H1 (cell line): ENCODE results near the gene COL16A1. TPM values are rescaled to one million over a fixed set of nuclear protein-coding genes. Genes with fewer than 3 reads are reported as not detected.

ENCODE experiments used
- CTCF ChIA-PET: fragments of 300-600 bp; sonication (Branson Sonifier 250); formaldehyde crosslinking; loops from one replicate; lab custom pipeline; 2021; ENCODE audit not compliant: partially characterized antibody; lab: Charles Lee
- POLR2A ChIA-PET: fragments of 300-600 bp; sonication (Branson Sonifier 250); formaldehyde crosslinking; loops from one replicate; lab custom pipeline; 2021; ENCODE audit warnings: inconsistent platforms; ENCODE audit not compliant: partially characterized antibody; lab: Charles Lee
- DNase-seq, 2 experiments: peaks; one replicate each; pipeline versions ENCODE4 v3.0.0 to v3.0.0-alpha.2; 2010 to 2022; ENCODE audit warnings: low spot score in 2 of 2, low read depth in 1 of 2, mixed read lengths in 1 of 2
- FAIRE-seq: peaks from 2 replicates; lab custom pipeline; 2011; peaks lifted over from hg19 to GRCh38; lab: Jason Lieb, UNC
- H2AFZ ChIP-seq: 2 replicates; pipeline ENCODE4 v1.8.1; 2012; ENCODE audit warnings: low read length, inconsistent platforms
- H2AK5ac ChIP-seq: 2 replicates; pipeline ENCODE4 v1.6.1; 2013; ENCODE audit warnings: low read depth, low read length
- H2BK120ac ChIP-seq: replicated peaks from 2 replicates; pipeline ENCODE3; 2013; ENCODE audit warnings: low read depth, low read length, inconsistent platforms
- H2BK12ac ChIP-seq: 2 replicates; pipeline ENCODE4 v1.6.1; 2013; ENCODE audit warnings: low read depth, low read length
- H2BK15ac ChIP-seq: 2 replicates; pipeline ENCODE4 v1.6.1; 2013; ENCODE audit warnings: low read length
- H2BK20ac ChIP-seq: 2 replicates; pipeline ENCODE4 v1.6.1; 2013; ENCODE audit warnings: low read length
- H2BK5ac ChIP-seq: 2 replicates; pipeline ENCODE4 v1.6.1; 2013; ENCODE audit warnings: low read depth, low read length
- H3K14ac ChIP-seq: 2 replicates; pipeline ENCODE4 v1.6.1; 2013; ENCODE audit warnings: inconsistent platforms; ENCODE audit not compliant: insufficient read length
- H3K18ac ChIP-seq: 2 replicates; pipeline ENCODE4 v1.6.1; 2013; ENCODE audit warnings: low read length; ENCODE audit errors: extremely low read depth
- H3K23ac ChIP-seq: 2 replicates; pipeline ENCODE4 v1.6.1; 2013; ENCODE audit warnings: inconsistent platforms; ENCODE audit not compliant: insufficient read length
- H3K23me2 ChIP-seq: 2 replicates; pipeline ENCODE4 v1.6.1; 2013; ENCODE audit warnings: low read depth, low read length
- H3K27ac ChIP-seq: 2 replicates; pipeline ENCODE4 v1.6.1; 2011; ENCODE audit warnings: low read depth, low read length, inconsistent platforms
- H3K27me3 ChIP-seq, 4 experiments: replicated peaks in 1 of 4; 1 replicate in 1 of 4; 2 replicates in 3 of 4; pipeline versions ENCODE4 v1.6.1 to v1.8.1; 2011 to 2013; ENCODE audit warnings: low read length in 3 of 4, mild to moderate bottlenecking in 3 of 4, inconsistent platforms in 2 of 4, mixed read lengths in 2 of 4, moderate library complexity in 1 of 4; ENCODE audit not compliant: control insufficient read depth in 3 of 4, insufficient read depth in 3 of 4; ENCODE audit errors: extremely low read depth in 1 of 4
- H3K36me3 ChIP-seq, 4 experiments: 2 replicates each; pipeline versions ENCODE4 v1.6.1 to v1.8.1; 2011 to 2013; ENCODE audit warnings: mild to moderate bottlenecking in 4 of 4, low read length in 3 of 4, moderate library complexity in 2 of 4, control low read depth in 1 of 4, inconsistent platforms in 1 of 4; ENCODE audit not compliant: insufficient read depth in 4 of 4, control insufficient read depth in 2 of 4
- H3K4ac ChIP-seq: replicated peaks from 2 replicates; pipeline ENCODE3; 2013; ENCODE audit warnings: low read length, low read depth, mixed read lengths, inconsistent platforms; ENCODE audit not compliant: insufficient read length
- H3K4me1 ChIP-seq, 4 experiments: replicated peaks in 1 of 4; 1 replicate in 1 of 4; 2 replicates in 3 of 4; pipeline versions ENCODE4 v1.6.1 to v1.8.1; 2011 to 2013; ENCODE audit warnings: low read length in 3 of 4, inconsistent platforms in 2 of 4, mixed read lengths in 1 of 4; ENCODE audit not compliant: insufficient read depth in 4 of 4, control insufficient read depth in 3 of 4
- H3K4me2 ChIP-seq, 2 experiments: 2 replicates each; pipeline versions ENCODE4 v1.6.1 to v1.8.1; 2011 to 2013; ENCODE audit warnings: low read depth in 2 of 2, low read length in 2 of 2, control low read depth in 1 of 2, inconsistent platforms in 1 of 2, mild to moderate bottlenecking in 1 of 2; ENCODE audit not compliant: insufficient read depth in 1 of 2
- H3K4me3 ChIP-seq, 4 experiments: fragments of 200-600, 300-600 bp in 1 of 4; sonication (generic), shearing (Covaris generic), sonication (Bioruptor Twin) in 1 of 4; 2 replicates each; pipeline versions ENCODE4 v1.5.1 to v1.8.1; 2011 to 2016; ENCODE audit warnings: low read length in 4 of 4, low read depth in 3 of 4, control low read depth in 2 of 4, inconsistent platforms in 2 of 4, mild to moderate bottlenecking in 2 of 4, mixed read lengths in 1 of 4, moderate library complexity in 1 of 4; ENCODE audit not compliant: insufficient read depth in 2 of 4; ENCODE audit errors: extremely low read depth in 1 of 4
- H3K56ac ChIP-seq: replicated peaks from 2 replicates; pipeline ENCODE3; 2013; ENCODE audit warnings: low read depth, mild to moderate bottlenecking, mixed read lengths, low read length, inconsistent platforms; ENCODE audit not compliant: insufficient read length
- H3K79me1 ChIP-seq: 2 replicates; pipeline ENCODE4 v1.6.1; 2013; ENCODE audit warnings: low read depth, low read length, control low read depth
- H3K79me2 ChIP-seq, 2 experiments: 2 replicates each; pipeline versions ENCODE4 v1.6.1 to v1.8.1; 2012 to 2013; ENCODE audit warnings: low read length in 2 of 2, mild to moderate bottlenecking in 2 of 2, inconsistent platforms in 1 of 2; ENCODE audit not compliant: insufficient read depth in 2 of 2, control insufficient read depth in 1 of 2
- H3K9ac ChIP-seq, 4 experiments: replicated peaks in 1 of 4; 1 replicate in 1 of 4; 2 replicates in 3 of 4; pipeline versions ENCODE4 v1.6.1 to v1.8.1; 2011 to 2013; ENCODE audit warnings: low read depth in 3 of 4, low read length in 3 of 4, control low read depth in 2 of 4, mild to moderate bottlenecking in 2 of 4, moderate library complexity in 2 of 4, inconsistent platforms in 1 of 4; ENCODE audit errors: extremely low read depth in 1 of 4
- H3K9me3 ChIP-seq, 2 experiments: 2 replicates each; pipeline versions ENCODE4 v1.6.1 to v1.8.1; 2012 to 2013; ENCODE audit warnings: mild to moderate bottlenecking in 2 of 2, moderate library complexity in 2 of 2, control low read depth in 1 of 2, inconsistent platforms in 1 of 2, low read depth in 1 of 2, low read length in 1 of 2, mixed read lengths in 1 of 2; ENCODE audit not compliant: insufficient read depth in 2 of 2
- H4K20me1 ChIP-seq, 2 experiments: replicated peaks in 1 of 2; 2 replicates each; pipeline versions ENCODE3 to v1.8.1; 2011 to 2013; ENCODE audit warnings: inconsistent platforms in 2 of 2, low read length in 2 of 2, mild to moderate bottlenecking in 1 of 2; ENCODE audit not compliant: insufficient read depth in 2 of 2, control insufficient read depth in 1 of 2
- H4K5ac ChIP-seq: 2 replicates; pipeline ENCODE4 v1.6.1; 2013; ENCODE audit warnings: low read length, low read depth, mixed read lengths, inconsistent platforms; ENCODE audit not compliant: insufficient read length
- H4K8ac ChIP-seq: 2 replicates; pipeline ENCODE4 v1.8.0; 2013; ENCODE audit warnings: mild to moderate bottlenecking, moderate library complexity, low read length, inconsistent platforms; ENCODE audit not compliant: insufficient read depth; ENCODE audit errors: extremely low read depth
- H4K91ac ChIP-seq: replicated peaks from 2 replicates; pipeline ENCODE3; 2013; ENCODE audit warnings: low read length, mixed read lengths, inconsistent platforms; ENCODE audit not compliant: insufficient read length
- CEBPB ChIP-seq: IDR thresholded peaks from 2 replicates; pipeline ENCODE4 v1.6.1; 2012; ENCODE audit warnings: low read depth, low read length
- EGR1 ChIP-seq: IDR thresholded peaks from 2 replicates; pipeline ENCODE4 v1.6.1; 2011; ENCODE audit warnings: low read depth, low read length, borderline replicate concordance
- EP300 ChIP-seq, 2 experiments: IDR thresholded peaks; 1 replicate in 1 of 2; 2 replicates in 1 of 2; pipeline ENCODE4 v1.6.1; 2011 to 2012; ENCODE audit warnings: low read depth in 2 of 2, low read length in 2 of 2, mild to moderate bottlenecking in 2 of 2, borderline replicate concordance in 1 of 2, inconsistent platforms in 1 of 2, moderate library complexity in 1 of 2
- JUN ChIP-seq: IDR thresholded peaks from 2 replicates; pipeline ENCODE4 v1.6.1; 2011; ENCODE audit warnings: low read depth, mild to moderate bottlenecking, improper control_type of control experiment, low read length
- PHF8 ChIP-seq: fragments of 200-600 bp; sonication (generic); conservative IDR thresholded peaks from 2 replicates; pipeline ENCODE4 v1.7.1; 2012; ENCODE audit warnings: low read depth, mild to moderate bottlenecking, inconsistent platforms, low read length, moderate library complexity
- SRF ChIP-seq: IDR thresholded peaks from 2 replicates; pipeline ENCODE4 v1.6.1; 2011; ENCODE audit warnings: mild to moderate bottlenecking, low read depth, low read length, moderate library complexity
- WGBS, 2 experiments: shearing (Covaris generic) in 1 of 2; methylation state at CpG; one replicate each; pipeline versions ENCODE4 v1.1.6 to v1.1.7; 2013 to 2015; ENCODE audit warnings: low lambda C conversion rate in 2 of 2, mixed read lengths in 2 of 2, inconsistent platforms in 1 of 2, low coverage in 1 of 2, missing lambda C conversion rate in 1 of 2; ENCODE audit not compliant: insufficient replicate concordance in 2 of 2, insufficient coverage in 1 of 2, insufficient read length in 1 of 2; ENCODE audit errors: extremely low coverage in 1 of 2, missing lambda C conversion rate in 1 of 2; 5-methylcytosine and 5-hydroxymethylcytosine counted together
- polyA plus RNA-seq, 7 experiments: library from polyadenylated mRNA; depleted of rRNA in 3 of 7; stranded (reverse) in 5 of 7; unstranded in 2 of 7; fragments of >200 nt in 5 of 7; fragments of 200-250 nt in 2 of 7; gene quantifications; 1 replicate in 5 of 7; 2 replicates in 1 of 7; 4 replicates in 1 of 7; pipeline versions ENCODE4 v1.2.1 to v1.2.3, GENCODE V29; 2011 to 2013; ENCODE audit warnings: missing spikeins in 2 of 7, mixed read lengths in 2 of 7
- total RNA-seq: library from RNA; stranded (reverse); fragmentation: NEBNext Ultra II Directional; extraction: Animal tissue kit (Norgen Biotek cat#: 25700); gene quantifications from 2 replicates; pipeline ENCODE4 v1.2.1, GENCODE V29; 2021
- TF ChIP-seq, protein P1 (sequence below): IDR thresholded peaks from 2 replicates; pipeline ENCODE4 v1.6.1; 2012; ENCODE audit warnings: inconsistent platforms
- TF ChIP-seq, protein P2 (sequence below), 3 experiments: IDR thresholded peaks; 1 replicate in 2 of 3; 2 replicates in 1 of 3; pipeline versions ENCODE4 v1.5.1 to v1.6.1; 2011; ENCODE audit warnings: low read length in 3 of 3, mild to moderate bottlenecking in 3 of 3, inconsistent platforms in 2 of 3, low read depth in 1 of 3, moderate library complexity in 1 of 3; ENCODE audit not compliant: insufficient read depth in 1 of 3; ENCODE audit errors: control extremely low read depth in 1 of 3

COL16A1 gene
- total and polyA plus RNA-seq, 2 of the 8 experiments (the other 6 are each of a cell fraction or from before 2014, with no cell fraction given) = 2.0 to 10.5 TPM

DNA sequence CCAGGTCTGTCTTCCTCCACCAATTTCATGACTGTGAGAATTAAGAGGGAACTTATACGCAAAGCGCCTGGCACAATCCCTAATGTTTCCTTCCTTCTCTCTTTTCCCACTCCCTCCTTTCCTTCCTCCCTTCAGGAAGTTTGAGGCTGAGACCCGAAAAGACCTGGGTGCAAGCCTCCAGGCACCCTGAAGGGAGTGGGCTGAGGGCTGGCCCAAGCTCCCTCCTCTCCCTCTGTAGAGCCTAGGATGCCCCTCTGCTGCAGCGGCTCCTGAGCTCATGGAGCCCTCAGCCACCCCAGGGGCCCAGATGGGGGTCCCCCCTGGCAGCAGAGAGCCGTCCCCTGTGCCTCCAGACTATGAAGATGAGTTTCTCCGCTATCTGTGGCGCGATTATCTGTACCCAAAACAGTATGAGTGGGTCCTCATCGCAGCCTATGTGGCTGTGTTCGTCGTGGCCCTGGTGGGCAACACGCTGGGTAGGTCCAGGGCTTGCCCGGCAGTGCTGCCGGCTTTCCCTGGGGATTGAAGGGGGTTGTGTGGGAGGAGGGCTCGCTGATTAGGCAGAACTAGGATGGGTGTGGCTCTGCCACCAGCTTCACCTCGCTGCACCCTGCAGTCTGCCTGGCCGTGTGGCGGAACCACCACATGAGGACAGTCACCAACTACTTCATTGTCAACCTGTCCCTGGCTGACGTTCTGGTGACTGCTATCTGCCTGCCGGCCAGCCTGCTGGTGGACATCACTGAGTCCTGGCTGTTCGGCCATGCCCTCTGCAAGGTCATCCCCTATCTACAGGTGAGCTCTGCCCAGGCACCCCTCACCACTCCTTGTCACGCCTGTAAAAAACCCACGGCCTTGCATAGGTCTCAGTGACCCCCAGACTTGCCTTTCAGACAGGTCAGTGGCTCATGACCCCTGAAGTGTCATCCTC, 84.6 kb downstream of the COL16A1 start:
- H3K79me1 ChIP-seq = no peaks in the 10 kb centered on the region
- H3K4me1 ChIP-seq = peaks cover 2 to 8% (median 6%) of the 10 kb centered on the region in 4 experiments; a peak in 5 of 7 replicates
- H2BK12ac ChIP-seq = peak overlapping the region; percentile 60; the same call in 1 of the 2 replicates
- H2BK20ac ChIP-seq = no peak overlapping the region
- DNase-seq = no peak
- H2BK5ac ChIP-seq = no peak overlapping the region
- H3K18ac ChIP-seq = no peak overlapping the region; the same call in 1 of the 2 replicates
- H4K5ac ChIP-seq = no peak overlapping the region
- H4K8ac ChIP-seq = no peak overlapping the region
- H3K14ac ChIP-seq = no peak overlapping the region
- ChIA-PET CTCF (interaction anchor here (0.9 to 4.7 kb wide), 33 partner anchors 8 to 384 kb away, joined by 3 to 25 read pairs (median 4); partner anchors contain the start of gene COL16A1), POLR2A (interaction anchor here (0.6 to 2.2 kb wide), 7 partner anchors 7 to 70 kb away, joined by 3 to 8 read pairs (median 3); partner anchors contain the start of gene PEF1)
- H3K56ac ChIP-seq = no peak overlapping the region
- H3K4me3 ChIP-seq = no peak overlapping the region
- no peak overlapping the region for H2BK120ac ChIP-seq
- no peaks in the 10 kb centered on the region for H3K9me3 ChIP-seq
- 80% methylated on average over 23 of the region's 23 CpGs; no CpG with 5 or more reads in 1 of the 2 experiments for WGBS, 2 experiments
- no peak overlapping the region for H3K4ac ChIP-seq
- peaks cover 6 to 22% (median 16%) of the 10 kb centered on the region in 4 experiments for H3K27me3 ChIP-seq
- H3K36me3 ChIP-seq = no peaks in the 10 kb centered on the region
- H3K79me2 ChIP-seq = no peaks in the 10 kb centered on the region
- H3K9ac ChIP-seq = no peak overlapping the region
- H4K20me1 ChIP-seq = no peaks in the 10 kb centered on the region
- H2AK5ac ChIP-seq = no peak overlapping the region
- H4K91ac ChIP-seq = no peak overlapping the region
- H3K4me2 ChIP-seq = peak overlapping the region; percentile 63 to 94; a peak in 1 of 4 replicates
- H3K23me2 ChIP-seq = peaks cover 8% of the 10 kb centered on the region; the same call in 1 of the 2 replicates
- no peak overlapping the region for H2AFZ ChIP-seq
- FAIRE-seq = no peak
- H3K23ac ChIP-seq = no peak overlapping the region
- H2BK15ac ChIP-seq = 0 out of 2 replicates have a peak overlapping the region, but pooled peaks have one; percentile 14
- H3K27ac ChIP-seq = no peak overlapping the region
- TF ChIP-seq SRF (no peak), JUN (no peak), CEBPB (no peak), EP300 (IDR thresholded peaks at IDR 0.05; ENCODE audit: borderline replicate concordance in 1 of 2, low read depth in 2 of 2, low read length in 2 of 2) (no peak), PHF8 (no peak), EGR1 (no peak)
- TF ChIP-seq, protein P1, sequence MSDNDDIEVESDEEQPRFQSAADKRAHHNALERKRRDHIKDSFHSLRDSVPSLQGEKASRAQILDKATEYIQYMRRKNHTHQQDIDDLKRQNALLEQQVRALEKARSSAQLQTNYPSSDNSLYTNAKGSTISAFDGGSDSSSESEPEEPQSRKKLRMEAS = no peak
- TF ChIP-seq, protein P2, sequence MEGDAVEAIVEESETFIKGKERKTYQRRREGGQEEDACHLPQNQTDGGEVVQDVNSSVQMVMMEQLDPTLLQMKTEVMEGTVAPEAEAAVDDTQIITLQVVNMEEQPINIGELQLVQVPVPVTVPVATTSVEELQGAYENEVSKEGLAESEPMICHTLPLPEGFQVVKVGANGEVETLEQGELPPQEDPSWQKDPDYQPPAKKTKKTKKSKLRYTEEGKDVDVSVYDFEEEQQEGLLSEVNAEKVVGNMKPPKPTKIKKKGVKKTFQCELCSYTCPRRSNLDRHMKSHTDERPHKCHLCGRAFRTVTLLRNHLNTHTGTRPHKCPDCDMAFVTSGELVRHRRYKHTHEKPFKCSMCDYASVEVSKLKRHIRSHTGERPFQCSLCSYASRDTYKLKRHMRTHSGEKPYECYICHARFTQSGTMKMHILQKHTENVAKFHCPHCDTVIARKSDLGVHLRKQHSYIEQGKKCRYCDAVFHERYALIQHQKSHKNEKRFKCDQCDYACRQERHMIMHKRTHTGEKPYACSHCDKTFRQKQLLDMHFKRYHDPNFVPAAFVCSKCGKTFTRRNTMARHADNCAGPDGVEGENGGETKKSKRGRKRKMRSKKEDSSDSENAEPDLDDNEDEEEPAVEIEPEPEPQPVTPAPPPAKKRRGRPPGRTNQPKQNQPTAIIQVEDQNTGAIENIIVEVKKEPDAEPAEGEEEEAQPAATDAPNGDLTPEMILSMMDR (IDR thresholded peaks at IDR 0.05; ENCODE audit: control extremely low read depth in 1 of 3, insufficient read depth in 1 of 3, low read depth in 1 of 3, low read length in 3 of 3) = no peak
